Cardiac muscle cell (in vitro differentiated cells and primary cell): Measurements from ENCODE around the gene LMF2. TPM values are rescaled to one million over a fixed set of nuclear protein-coding genes. Genes with fewer than 3 reads are reported as not detected.
A peak's percentile ranks its signal among the peaks of the same experiment; 100 is the strongest.
"Not testable (repeated sequence)": the region's sequence is repeated elsewhere in the genome, so short reads cannot be mapped to it uniquely, and the experiment has no call there.

ENCODE experiments used
- DNase-seq, 2 donors: peaks; one replicate each; pipeline versions ENCODE4 v3.0.0 to v3.0.0-alpha.2; 2010 to 2017; ENCODE audit warnings: low read depth in 1 of 2, low spot score in 1 of 2
- H3K27ac ChIP-seq: fragments of 200-600 bp; sonication (generic); 2 replicates; pipeline ENCODE4 v1.5.1; 2016
- H3K27me3 ChIP-seq: fragments of 200-600 bp; sonication (generic); 2 replicates; pipeline ENCODE4 v1.6.0; 2016; ENCODE audit warnings: control low read depth
- H3K36me3 ChIP-seq: fragments of 200-600 bp; sonication (generic); 2 replicates; pipeline ENCODE4 v1.5.1; 2016; ENCODE audit warnings: control low read depth
- H3K4me1 ChIP-seq: fragments of 200-600 bp; sonication (generic); 2 replicates; pipeline ENCODE4 v1.8.1; 2017; ENCODE audit warnings: low read depth, mild to moderate bottlenecking, mixed run types
- H3K4me3 ChIP-seq: fragments of 200-600 bp; sonication (generic); 2 replicates; pipeline ENCODE4 v1.5.1; 2016; ENCODE audit warnings: mild to moderate bottlenecking
- H3K9me3 ChIP-seq: fragments of 200-600 bp; sonication (generic); 2 replicates; pipeline ENCODE4 v1.5.1; 2017; ENCODE audit warnings: low read depth, mild to moderate bottlenecking, control low read depth
- CTCF ChIP-seq: IDR thresholded peaks from 2 replicates; pipeline ENCODE4 v1.5.1; 2012; ENCODE audit warnings: low read depth, mild to moderate bottlenecking, low read length
- polyA plus RNA-seq: library from polyadenylated mRNA; unstranded; fragments of >200 nt; fragmentation: Nextera tagmentation; extraction: Ambion mirVana; gene quantifications from 2 replicates; pipeline ENCODE4 v1.2.1, GENCODE V29; 2016
- total RNA-seq: library from RNA; depleted of rRNA; stranded (reverse); fragments of >200 nt; gene quantifications from 2 replicates; pipeline ENCODE4 v1.2.3, GENCODE V29; 2016

Gene LMF2
- total and polyA plus RNA-seq, 2 experiments from 2014 or later, result 82.9 to 91.7 TPM

DNA sequence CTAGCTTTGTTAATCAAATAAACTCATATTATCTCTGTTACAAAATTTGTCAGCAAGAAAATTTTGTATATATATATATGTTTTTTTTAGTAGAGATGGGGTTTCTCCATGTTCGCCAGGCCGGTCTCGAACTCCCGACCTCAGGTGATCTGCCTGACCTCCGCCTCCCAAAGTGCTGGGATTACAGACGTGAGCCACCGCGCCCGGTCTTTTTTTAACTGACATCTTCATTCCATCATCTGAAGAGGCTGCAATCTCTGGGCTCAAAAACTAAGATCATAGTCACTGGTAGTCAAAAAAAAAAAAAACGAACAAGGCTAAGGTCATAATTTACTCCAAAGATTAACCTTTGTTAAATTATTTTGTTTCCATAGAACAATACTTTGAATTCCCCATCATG, 32.9 kb upstream of the LMF2 start:
- Histone ChIP-seq H3K36me3 (no peaks in the 10 kb centered on the region), H3K27ac (no peak overlapping the region), H3K9me3 (no peaks in the 10 kb centered on the region), H3K4me1 (peaks cover 6% of the 10 kb centered on the region), H3K4me3 (no peak overlapping the region), H3K27me3 (peaks cover 7% of the 10 kb centered on the region)
- DNase-seq, result no peak
- TF ChIP-seq CTCF, result no peak

DNA sequence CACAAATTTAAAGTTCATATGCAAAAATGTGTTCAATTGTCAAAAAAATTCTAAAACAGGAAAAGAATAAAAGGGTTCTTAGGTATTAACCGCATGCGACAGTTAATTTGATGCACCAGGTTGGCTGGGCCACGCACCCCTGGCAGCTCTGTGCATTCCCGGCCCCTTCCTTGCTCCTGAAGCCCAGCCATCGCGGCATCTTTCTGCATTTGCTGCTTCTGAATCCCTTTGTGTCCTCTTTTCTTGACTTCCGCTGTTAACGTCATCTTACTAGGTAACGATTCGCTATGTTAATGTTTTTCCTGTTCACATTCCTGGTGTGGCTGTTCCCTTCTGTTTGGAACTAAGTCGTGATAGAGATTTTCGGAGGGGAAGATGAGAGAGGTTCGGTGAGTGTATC, 30.3 kb upstream of the LMF2 start:
- H3K36me3 ChIP-seq, result no peaks in the 10 kb centered on the region
- H3K4me3 ChIP-seq, result no peak overlapping the region
- DNase-seq, result no peak
- no peaks in the 10 kb centered on the region for H3K27me3 ChIP-seq
- no peaks in the 10 kb centered on the region for H3K9me3 ChIP-seq
- peaks cover 17% of the 10 kb centered on the region for H3K4me1 ChIP-seq
- H3K27ac ChIP-seq, result no peak overlapping the region
- TF ChIP-seq CTCF, result no peak

DNA sequence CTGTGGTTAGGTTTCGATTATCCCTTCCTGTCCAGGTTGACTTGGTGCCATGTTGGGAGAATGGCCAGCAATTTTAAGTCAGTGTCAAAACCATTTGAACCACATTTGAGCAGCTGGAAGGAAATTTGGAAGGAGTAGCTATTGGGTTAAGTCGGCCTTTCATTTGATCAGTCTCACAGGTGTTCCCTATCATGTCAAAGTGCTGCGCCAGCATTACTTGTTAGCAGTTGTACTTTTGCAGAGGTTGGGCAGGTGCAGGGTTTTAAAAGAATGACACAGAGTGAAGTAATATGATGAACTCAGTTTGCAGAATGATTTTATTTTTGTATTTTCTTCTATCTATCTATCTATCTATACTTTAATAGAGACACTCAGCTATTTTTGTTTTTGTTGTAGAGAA, 28.7 kb upstream of the LMF2 start:
- Histone ChIP-seq H3K9me3 (no peaks in the 10 kb centered on the region), H3K27ac (no peak overlapping the region), H3K27me3 (peaks cover 8% of the 10 kb centered on the region), H3K4me1 (peaks cover 21% of the 10 kb centered on the region), H3K36me3 (no peaks in the 10 kb centered on the region), H3K4me3 (no peak overlapping the region)
- TF ChIP-seq CTCF, result no peak
- DNase-seq, result no peak

- no peaks in the 10 kb centered on the region for H3K9me3 ChIP-seq
- H3K27me3 ChIP-seq, result peaks cover 19% of the 10 kb centered on the region
- no peak for DNase-seq
- no peaks in the 10 kb centered on the region for H3K36me3 ChIP-seq
- TF ChIP-seq CTCF, result no peak
- no peak overlapping the region for H3K27ac ChIP-seq
- no peak overlapping the region for H3K4me3 ChIP-seq
- peaks cover 21% of the 10 kb centered on the region for H3K4me1 ChIP-seq
These were observed 27.6 kb upstream of the LMF2 start for GRCh38 chr22:50535113-50535512.

DNA sequence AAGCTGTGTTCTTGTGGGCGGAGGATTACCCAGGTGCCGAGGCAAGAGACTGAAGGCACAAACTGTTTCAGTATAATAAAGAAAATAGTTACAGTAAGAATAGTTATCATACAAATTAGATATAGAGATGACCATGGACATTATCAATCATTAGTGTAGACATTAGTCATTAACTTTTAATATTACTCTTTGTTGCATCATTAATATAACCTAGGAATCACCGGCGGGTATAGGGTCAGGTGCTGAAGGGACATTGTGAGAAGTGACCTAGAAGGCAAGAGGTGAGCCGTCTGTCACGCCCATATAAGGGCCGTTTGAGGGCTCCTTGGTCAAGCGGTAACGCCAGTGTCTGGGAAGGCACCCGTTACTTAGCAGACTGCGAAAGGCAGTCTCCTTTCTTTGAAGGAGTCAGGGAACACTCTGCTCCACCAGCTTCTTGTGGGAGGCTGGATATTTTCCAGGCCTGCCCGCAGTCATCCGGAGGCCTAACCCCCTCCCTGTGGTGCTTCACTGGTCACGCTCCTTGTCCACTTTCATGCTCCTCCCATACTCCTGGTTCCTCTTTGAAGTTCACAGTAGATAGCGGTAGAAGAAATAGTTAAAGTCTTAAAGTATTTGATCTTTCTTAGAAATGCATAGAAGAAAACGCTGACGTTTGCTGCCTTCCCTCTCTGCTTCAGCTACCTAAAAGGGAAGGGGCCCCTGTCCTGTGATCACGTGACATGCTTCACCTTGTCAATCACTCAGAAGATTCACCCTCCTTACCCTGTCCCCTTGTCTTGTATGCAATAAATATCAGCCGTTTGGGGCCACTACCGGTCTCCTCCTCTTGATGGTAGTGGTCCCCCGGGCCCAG, 26.6 kb upstream of the LMF2 start:
- H3K27me3 ChIP-seq, result peaks cover 27% of the 10 kb centered on the region
- DNase-seq, result peak in 1 of 2 donors; percentile 87
- H3K27ac ChIP-seq, result peak overlapping the region; percentile 87
- H3K4me3 ChIP-seq, H3K36me3 ChIP-seq, H3K9me3 ChIP-seq: not testable (repeated sequence)
- peaks cover 18% of the 10 kb centered on the region for H3K4me1 ChIP-seq

- H3K36me3 ChIP-seq, result no peaks in the 10 kb centered on the region
These were observed 25.6 kb upstream of the LMF2 start for GRCh38 chr22:50532824-50533796.

More at GRCh38 chr22:50532824-50533796, 25.6 kb upstream of the LMF2 start:
- peaks cover 16% of the 10 kb centered on the region for H3K4me1 ChIP-seq
- no peak for DNase-seq
- H3K9me3 ChIP-seq, result no peaks in the 10 kb centered on the region
- H3K27ac ChIP-seq, result peak overlapping the region; percentile 87
- no peak overlapping the region for H3K4me3 ChIP-seq
- TF ChIP-seq CTCF, result no peak
- H3K27me3 ChIP-seq, result peaks cover 27% of the 10 kb centered on the region
